ENCODE results near the gene ARHGEF3. TPM values are rescaled to one million over a fixed set of nuclear protein-coding genes. Genes with fewer than 3 reads are reported as not detected.

The ARHGEF3 gene
- total RNA-seq, 1 donor = 26.3 TPM

DNA sequence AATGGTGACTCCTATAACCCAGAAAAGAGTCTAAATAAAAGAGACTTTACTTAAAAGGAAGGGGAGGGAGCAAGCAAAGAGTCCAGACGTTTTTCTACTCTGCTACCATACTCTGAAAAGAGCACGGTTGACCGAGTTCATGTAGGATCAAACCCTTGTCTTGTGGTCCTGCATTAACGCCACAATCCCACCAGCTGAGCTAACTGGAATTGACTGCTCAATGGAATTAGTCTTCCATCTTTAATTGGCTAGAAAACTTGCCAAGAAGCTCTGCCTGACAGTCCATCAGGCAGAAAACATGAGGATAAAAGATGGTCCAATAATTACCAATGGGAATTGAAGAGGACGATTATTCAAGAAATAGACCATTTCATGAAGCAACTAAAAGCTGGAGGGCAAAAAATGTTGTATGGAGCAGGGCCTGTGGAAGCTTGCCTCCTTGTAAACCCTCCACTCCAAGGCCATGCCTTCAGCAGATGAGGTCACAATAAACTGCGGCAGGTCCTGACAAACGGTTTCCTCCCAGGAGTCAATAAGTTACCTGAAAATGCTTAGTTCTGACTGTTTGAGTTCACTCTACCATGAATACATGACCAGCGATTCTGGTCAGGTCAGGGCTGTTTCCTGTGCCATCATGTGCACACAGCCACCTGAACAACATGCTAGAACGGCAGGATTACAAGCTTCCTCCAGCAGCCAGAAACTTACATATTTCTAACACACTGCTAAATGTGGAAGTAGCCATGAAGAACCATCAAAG is 35.6 kb upstream of the ARHGEF3 start:
- DNase-seq (ENCODE audit: low read depth) = no peak
- TF ChIP-seq, protein P1, sequence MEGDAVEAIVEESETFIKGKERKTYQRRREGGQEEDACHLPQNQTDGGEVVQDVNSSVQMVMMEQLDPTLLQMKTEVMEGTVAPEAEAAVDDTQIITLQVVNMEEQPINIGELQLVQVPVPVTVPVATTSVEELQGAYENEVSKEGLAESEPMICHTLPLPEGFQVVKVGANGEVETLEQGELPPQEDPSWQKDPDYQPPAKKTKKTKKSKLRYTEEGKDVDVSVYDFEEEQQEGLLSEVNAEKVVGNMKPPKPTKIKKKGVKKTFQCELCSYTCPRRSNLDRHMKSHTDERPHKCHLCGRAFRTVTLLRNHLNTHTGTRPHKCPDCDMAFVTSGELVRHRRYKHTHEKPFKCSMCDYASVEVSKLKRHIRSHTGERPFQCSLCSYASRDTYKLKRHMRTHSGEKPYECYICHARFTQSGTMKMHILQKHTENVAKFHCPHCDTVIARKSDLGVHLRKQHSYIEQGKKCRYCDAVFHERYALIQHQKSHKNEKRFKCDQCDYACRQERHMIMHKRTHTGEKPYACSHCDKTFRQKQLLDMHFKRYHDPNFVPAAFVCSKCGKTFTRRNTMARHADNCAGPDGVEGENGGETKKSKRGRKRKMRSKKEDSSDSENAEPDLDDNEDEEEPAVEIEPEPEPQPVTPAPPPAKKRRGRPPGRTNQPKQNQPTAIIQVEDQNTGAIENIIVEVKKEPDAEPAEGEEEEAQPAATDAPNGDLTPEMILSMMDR (IDR thresholded peaks at IDR 0.05; ENCODE audit: insufficient read depth, low read length) = no peak
- no peak overlapping the region for H3K4me3 ChIP-seq (ENCODE audit: low read depth, low read length)

DNA sequence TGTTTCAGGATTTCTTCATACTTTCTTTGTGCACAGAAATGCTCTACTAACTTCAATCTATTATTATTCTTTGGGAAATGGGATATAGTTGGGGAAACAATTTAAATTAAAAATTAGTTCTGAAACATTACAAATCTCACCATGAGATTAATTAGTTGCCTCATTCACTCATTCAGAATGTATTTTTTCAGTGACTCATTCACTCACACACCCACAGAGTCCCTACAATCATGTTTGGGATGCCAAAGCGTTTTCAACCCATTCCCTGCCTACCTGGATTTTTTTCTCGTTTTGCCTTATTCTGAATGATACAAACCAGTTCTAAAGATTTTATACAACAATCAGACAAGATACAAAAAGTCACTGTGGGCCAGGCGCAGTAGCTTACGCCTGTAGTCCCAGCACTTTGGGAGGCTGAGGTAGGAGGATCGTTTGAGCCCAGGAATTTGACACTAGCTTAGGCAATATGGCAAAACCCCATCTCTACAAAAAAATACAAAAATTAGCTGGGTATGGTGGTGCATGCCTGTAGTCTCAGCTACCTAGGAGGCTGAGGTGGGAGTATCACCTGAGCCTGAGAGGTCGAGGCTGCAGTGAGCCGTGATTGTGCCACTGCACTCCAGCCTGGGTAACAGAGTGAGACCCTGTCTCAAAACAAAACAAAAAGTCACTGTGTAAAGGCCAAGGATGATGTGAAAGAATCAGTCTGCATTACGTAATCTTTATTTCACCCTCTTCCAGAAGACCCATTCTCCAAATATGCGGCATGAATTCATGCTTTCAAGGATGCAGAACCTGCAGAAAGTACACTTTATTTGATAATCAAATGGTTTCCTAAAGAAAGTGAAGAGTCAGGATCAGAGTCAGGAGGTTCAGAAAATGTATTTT is 34.8 kb upstream of the ARHGEF3 start:
- TF ChIP-seq, protein P1 (IDR thresholded peaks at IDR 0.05; ENCODE audit: insufficient read depth, low read length) = no peak
- no peak overlapping the region for H3K4me3 ChIP-seq (ENCODE audit: low read depth, low read length)
- no peak for DNase-seq (ENCODE audit: low read depth)

- H3K4me3 ChIP-seq (ENCODE audit: low read depth, low read length) = no peak overlapping the region
- TF ChIP-seq, protein P1 (IDR thresholded peaks at IDR 0.05; ENCODE audit: insufficient read depth, low read length) = no peak
- no peak for DNase-seq (ENCODE audit: low read depth)
Observed at GRCh38 chr3:56835650-56836227, 34.0 kb upstream of the ARHGEF3 start.

GRCh38 chr3:56833536-56833935 is 31.8 kb upstream of the ARHGEF3 start:
- H3K4me3 ChIP-seq (ENCODE audit: low read depth, low read length) = no peak overlapping the region
- no peak for DNase-seq (ENCODE audit: low read depth)
- TF ChIP-seq, protein P1 (IDR thresholded peaks at IDR 0.05; ENCODE audit: insufficient read depth, low read length) = no peak

DNA sequence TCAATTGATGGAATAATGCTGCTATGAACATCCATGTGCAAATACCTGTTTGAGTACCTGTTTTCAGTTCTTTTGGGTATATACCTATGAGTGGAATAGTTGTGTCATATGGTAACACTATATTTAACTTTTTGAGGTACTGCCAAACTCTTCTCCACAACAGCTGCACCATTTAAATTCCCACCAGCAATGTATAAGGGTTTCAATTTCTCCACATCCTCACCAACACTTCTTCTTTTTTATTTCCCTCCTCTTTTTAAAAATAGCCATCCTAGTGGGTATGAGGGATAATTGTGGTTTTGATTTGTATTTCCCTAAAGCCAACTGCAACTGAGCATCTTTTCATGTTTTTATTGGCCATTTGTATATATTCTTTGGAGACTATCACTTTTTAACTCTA is 31.3 kb upstream of the ARHGEF3 start:
- DNase-seq (ENCODE audit: low read depth) = no peak
- H3K4me3 ChIP-seq (ENCODE audit: low read depth, low read length) = no peak overlapping the region
- TF ChIP-seq, protein P1 (IDR thresholded peaks at IDR 0.05; ENCODE audit: insufficient read depth, low read length) = no peak

DNA sequence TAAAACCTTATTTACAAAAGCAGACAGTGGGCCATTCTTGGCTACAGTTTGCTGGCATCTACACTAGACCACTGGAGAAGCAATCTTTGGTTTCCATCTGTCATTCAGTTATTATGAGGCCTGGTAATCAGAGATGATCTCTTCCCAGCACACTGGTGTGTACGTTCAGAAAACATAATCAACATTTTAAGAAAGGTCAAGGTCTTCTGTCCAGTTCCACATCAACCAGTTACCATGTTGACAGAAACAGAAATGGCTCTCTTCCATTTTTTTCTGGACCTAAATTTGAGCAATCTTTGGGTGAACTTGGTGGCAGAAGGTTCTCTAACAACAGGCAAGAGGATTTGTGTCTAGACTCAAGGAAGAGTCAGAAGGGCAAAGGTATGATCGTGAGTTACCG is 29.8 kb upstream of the ARHGEF3 start:
- TF ChIP-seq, protein P1 (IDR thresholded peaks at IDR 0.05; ENCODE audit: insufficient read depth, low read length) = no peak
- DNase-seq (ENCODE audit: low read depth) = no peak
- H3K4me3 ChIP-seq (ENCODE audit: low read depth, low read length) = no peak overlapping the region
